ENCODE data around the gene GNG11. TPM values are rescaled to one million over a fixed set of nuclear protein-coding genes. Genes with fewer than 3 reads are reported as not detected.
A peak's percentile ranks its signal among the peaks of the same experiment; 100 is the strongest.

GNG11 gene
- 34.5 TPM for total RNA-seq
- 10 to 100 TPM; 27.8 to 39.3 (median 30.9) TPM for polyA plus RNA-seq (ENCODE audit: insufficient read depth in 1 of 8, insufficient read length in 8 of 8, low replicate concordance in 1 of 8)
- long read RNA-seq, donor 1, transcript GNG11-201 (2 exons, 3,055 nt), result major isoform, 50 of 50 reads
- long read RNA-seq, donor 1, partial matches to known transcripts, result 0 of 50 reads
- long read RNA-seq, donor 1, other reads (novel, unspliced or antisense), result 0 of 50 reads
- long read RNA-seq, donor 2, transcript GNG11-201 (2 exons, 3,055 nt), result major isoform, 8 of 8 reads
- long read RNA-seq, donor 2, partial matches to known transcripts, result 0 of 8 reads
- long read RNA-seq, donor 2, other reads (novel, unspliced or antisense), result 0 of 8 reads
- long read RNA-seq, donor 3, transcript GNG11-201 (2 exons, 3,055 nt), result major isoform, 90 of 90 reads
- long read RNA-seq, donor 3, partial matches to known transcripts, result 0 of 90 reads
- long read RNA-seq, donor 3, other reads (novel, unspliced or antisense), result 0 of 90 reads
- long read RNA-seq, donor 4, transcript GNG11-201 (2 exons, 3,055 nt), result major isoform, 65 of 65 reads
- long read RNA-seq, donor 4, partial matches to known transcripts, result 0 of 65 reads
- long read RNA-seq, donor 4, other reads (novel, unspliced or antisense), result 0 of 65 reads
- long read RNA-seq, donor 5, transcript GNG11-201 (2 exons, 3,055 nt), result major isoform, 234 of 234 reads
- long read RNA-seq, donor 5, partial matches to known transcripts, result 0 of 234 reads
- long read RNA-seq, donor 5, other reads (novel, unspliced or antisense), result 0 of 234 reads
- long read RNA-seq, donor 6, transcript GNG11-201 (2 exons, 3,055 nt), result major isoform, 158 of 175 reads
- long read RNA-seq, donor 6, partial matches to known transcripts, result 17 of 175 reads
- long read RNA-seq, donor 6, other reads (novel, unspliced or antisense), result 0 of 175 reads
- long read RNA-seq, donor 7, transcript GNG11-201 (2 exons, 3,055 nt), result major isoform, 133 of 151 reads
- long read RNA-seq, donor 7, partial matches to known transcripts, result 18 of 151 reads
- long read RNA-seq, donor 7, other reads (novel, unspliced or antisense), result 0 of 151 reads
- long read RNA-seq, donor 8, transcript GNG11-201 (2 exons, 3,055 nt), result major isoform, 85 of 106 reads
- long read RNA-seq, donor 8, partial matches to known transcripts, result 21 of 106 reads
- long read RNA-seq, donor 8, other reads (novel, unspliced or antisense), result 0 of 106 reads
- long read RNA-seq, donor 9, transcript GNG11-201 (2 exons, 3,055 nt), result major isoform, 91 of 91 reads
- long read RNA-seq, donor 9, partial matches to known transcripts, result 0 of 91 reads
- long read RNA-seq, donor 9, other reads (novel, unspliced or antisense), result 0 of 91 reads
- long read RNA-seq, donor 10, transcript GNG11-201 (2 exons, 3,055 nt), result major isoform, 118 of 135 reads
- long read RNA-seq, donor 10, partial matches to known transcripts, result 17 of 135 reads
- long read RNA-seq, donor 10, other reads (novel, unspliced or antisense), result 0 of 135 reads
- long read RNA-seq, donor 11, transcript GNG11-201 (2 exons, 3,055 nt), result major isoform, 121 of 132 reads
- long read RNA-seq, donor 11, partial matches to known transcripts, result 11 of 132 reads
- long read RNA-seq, donor 11, other reads (novel, unspliced or antisense), result 0 of 132 reads

DNA sequence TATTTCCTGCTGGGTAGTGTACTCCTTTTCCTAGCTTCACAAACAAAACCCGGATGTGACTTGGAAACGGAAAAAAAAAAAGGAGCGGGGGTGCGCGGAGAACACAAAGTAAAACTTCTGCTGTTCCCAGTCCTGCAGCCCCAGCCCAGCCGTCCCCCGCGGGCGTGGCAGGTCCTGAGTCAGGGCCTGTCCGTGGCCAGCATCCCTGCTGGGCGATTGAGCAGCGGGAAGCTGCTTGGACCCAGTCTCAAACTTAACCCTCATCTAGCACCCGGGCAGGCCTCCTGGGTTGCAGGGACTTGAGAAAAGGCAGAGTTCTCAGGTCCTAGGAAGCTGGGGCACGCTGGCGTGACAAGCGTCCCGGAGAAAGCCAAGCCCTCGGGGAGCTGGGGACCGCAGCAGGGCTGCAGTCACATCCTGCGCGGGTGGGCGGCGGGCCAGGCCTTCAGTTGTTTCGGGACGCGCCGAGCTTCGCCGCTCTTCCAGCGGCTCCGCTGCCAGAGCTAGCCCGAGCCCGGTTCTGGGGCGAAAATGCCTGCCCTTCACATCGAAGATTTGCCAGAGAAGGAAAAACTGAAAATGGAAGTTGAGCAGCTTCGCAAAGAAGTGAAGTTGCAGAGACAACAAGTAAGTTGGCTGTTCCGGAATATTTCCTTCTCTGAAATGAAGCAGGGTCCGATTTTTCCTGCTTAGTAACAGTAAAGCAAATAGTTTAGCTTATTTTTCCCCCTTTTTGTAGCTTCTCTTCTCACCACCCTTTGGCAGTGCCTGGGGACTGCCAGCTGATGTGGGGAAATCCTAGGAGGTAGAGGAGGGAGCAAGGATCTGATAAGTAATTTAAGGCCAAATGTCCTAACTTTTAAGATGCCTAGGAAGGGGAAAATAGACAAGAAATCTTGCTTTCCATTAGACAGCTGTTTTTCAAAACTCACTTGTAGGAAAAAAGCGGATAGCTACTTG is at the start of gene GNG11:
Gene GNG11 (plus strand): TSS at position 129 of the 960 bp plus-strand sequence. CDS start 403 bp downstream, at position 532.
- Histone ChIP-seq H3K4me3 (ENCODE audit: low read length) (peak within 1 kb of the TSS; percentile 81), H3K4me1 (ENCODE audit: control insufficient read depth, insufficient read depth, low read length) (no peaks in the 10 kb centered on the region), H3K36me3 (ENCODE audit: control insufficient read depth, insufficient read depth, low read length) (peaks cover 5% of the 10 kb centered on the region), H3K9me3 (replicated peaks; ENCODE audit: control insufficient read depth, low read depth, low read length) (no peaks in the 10 kb centered on the region), H3K27ac (ENCODE audit: low read length) (peak within 1 kb of the TSS; percentile 99), H3K27me3 (ENCODE audit: control insufficient read depth, insufficient read depth, low read length) (no peaks in the 10 kb centered on the region)
- under 1% methylated on average over 34 of the region's 39 CpGs for WGBS (ENCODE audit: insufficient coverage)
- DNase-seq, result peak; percentile 91

DNA sequence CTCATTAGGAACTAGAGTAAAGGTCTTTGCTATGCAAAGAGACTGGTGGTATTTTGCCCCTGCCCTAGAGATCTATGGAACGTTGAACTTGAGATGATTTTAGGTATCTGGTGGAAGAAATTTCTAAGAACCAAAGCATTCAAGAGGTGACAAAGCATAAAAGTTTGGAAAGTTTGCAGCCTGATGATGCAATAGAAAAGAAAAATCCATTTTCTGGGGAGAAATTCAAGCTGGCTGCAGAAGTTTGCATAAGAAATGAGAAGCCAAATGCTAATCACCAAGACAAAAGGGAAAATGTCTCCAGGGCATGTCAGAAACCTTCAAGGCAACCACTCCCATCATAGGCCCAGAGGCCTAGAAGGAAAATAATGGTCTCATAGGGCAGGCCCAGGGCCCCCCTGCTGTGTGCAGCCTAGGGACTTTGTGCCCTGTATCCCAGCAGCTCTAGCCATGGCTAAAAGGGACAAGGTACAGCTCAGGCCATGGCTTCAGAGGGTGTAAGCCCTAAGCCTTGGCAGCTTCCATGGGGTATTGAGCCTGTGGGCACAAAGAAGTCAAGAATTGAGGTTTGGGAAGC is 47.4 kb upstream of the GNG11 start:
- no peaks in the 10 kb centered on the region for H3K9me3 ChIP-seq (replicated peaks; ENCODE audit: control insufficient read depth, low read depth, low read length)
- no peaks in the 10 kb centered on the region for H3K4me1 ChIP-seq (ENCODE audit: control insufficient read depth, insufficient read depth, low read length)
- 20% methylated on average over 1 of the region's 1 CpG for WGBS (ENCODE audit: insufficient coverage)
- H3K36me3 ChIP-seq (ENCODE audit: control insufficient read depth, insufficient read depth, low read length), result no peaks in the 10 kb centered on the region
- H3K27ac ChIP-seq (ENCODE audit: low read length), result no peak overlapping the region
- no peak for DNase-seq
- no peak overlapping the region for H3K4me3 ChIP-seq (ENCODE audit: low read length)
- no peaks in the 10 kb centered on the region for H3K27me3 ChIP-seq (ENCODE audit: control insufficient read depth, insufficient read depth, low read length)

DNA sequence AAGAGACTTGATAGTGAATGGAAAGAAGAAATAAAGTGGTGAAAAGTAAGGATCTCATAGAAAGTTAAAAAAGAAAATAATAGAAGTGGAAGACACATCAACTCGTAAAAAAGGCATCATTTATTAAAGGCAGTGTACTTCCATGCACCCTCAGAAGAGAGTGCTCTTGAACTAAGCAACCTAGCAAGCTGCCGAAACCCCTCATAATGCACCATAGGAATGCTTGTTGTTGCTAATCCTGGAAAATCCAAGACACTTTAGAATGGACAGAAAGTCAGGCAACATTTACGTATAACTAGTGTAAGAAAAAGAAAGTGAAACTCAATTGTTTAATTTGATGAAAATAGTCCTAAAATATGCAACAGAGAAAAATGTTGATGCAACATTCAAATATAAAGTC is 43.8 kb upstream of the GNG11 start:
- WGBS (ENCODE audit: insufficient coverage), result no CpG with 5 or more reads among the region's 3 CpGs
- Histone ChIP-seq H3K9me3 (replicated peaks; ENCODE audit: control insufficient read depth, low read depth, low read length) (peaks cover 4% of the 10 kb centered on the region), H3K4me3 (ENCODE audit: low read length) (no peak overlapping the region), H3K27me3 (ENCODE audit: control insufficient read depth, insufficient read depth, low read length) (no peaks in the 10 kb centered on the region), H3K4me1 (ENCODE audit: control insufficient read depth, insufficient read depth, low read length) (no peaks in the 10 kb centered on the region), H3K27ac (ENCODE audit: low read length) (no peak overlapping the region), H3K36me3 (ENCODE audit: control insufficient read depth, insufficient read depth, low read length) (no peaks in the 10 kb centered on the region)
- DNase-seq, result no peak

DNA sequence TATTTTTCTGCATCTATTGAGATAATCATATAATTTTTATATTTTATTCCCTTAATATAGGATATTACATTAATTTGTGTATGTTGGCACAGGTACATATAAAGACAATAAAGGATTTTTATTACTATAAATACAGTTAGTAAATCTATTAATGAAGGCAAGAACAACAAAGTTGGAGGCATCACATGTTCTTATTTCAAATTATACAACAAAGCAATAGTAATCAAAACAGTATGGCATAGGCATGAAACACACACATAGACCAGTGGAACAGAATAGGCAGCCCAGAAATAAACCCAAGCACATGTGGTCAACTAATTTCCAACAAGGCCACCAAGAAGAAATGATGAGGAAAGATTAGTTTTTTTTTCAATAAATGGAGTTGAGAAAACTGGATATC is 42.2 kb upstream of the GNG11 start:
- Histone ChIP-seq H3K4me3 (ENCODE audit: low read length) (no peak overlapping the region), H3K27ac (ENCODE audit: low read length) (no peak overlapping the region), H3K4me1 (ENCODE audit: control insufficient read depth, insufficient read depth, low read length) (no peaks in the 10 kb centered on the region), H3K9me3 (replicated peaks; ENCODE audit: control insufficient read depth, low read depth, low read length) (peaks cover 4% of the 10 kb centered on the region), H3K27me3 (ENCODE audit: control insufficient read depth, insufficient read depth, low read length) (no peaks in the 10 kb centered on the region), H3K36me3 (ENCODE audit: control insufficient read depth, insufficient read depth, low read length) (no peaks in the 10 kb centered on the region)
- no peak for DNase-seq

DNA sequence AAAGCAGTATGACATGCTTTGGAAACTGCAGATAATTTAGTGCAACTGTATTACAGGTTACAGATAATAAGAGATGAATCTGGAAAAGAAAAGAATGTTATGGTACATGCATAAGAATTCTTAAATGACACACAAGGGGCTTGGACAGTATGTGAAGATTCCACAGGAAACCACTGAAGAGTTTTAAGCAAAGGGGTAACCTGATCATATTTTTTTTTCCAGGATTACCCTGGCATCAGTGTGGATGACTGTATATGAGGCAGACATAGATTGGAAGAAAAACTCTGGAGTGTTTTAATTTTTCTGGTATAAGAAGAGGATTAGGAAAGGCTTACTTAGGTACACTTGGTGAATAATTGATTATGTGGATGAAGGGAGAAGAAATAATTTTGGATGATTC is 39.1 kb upstream of the GNG11 start:
- DNase-seq, result no peak
- Histone ChIP-seq H3K4me3 (ENCODE audit: low read length) (no peak overlapping the region), H3K9me3 (replicated peaks; ENCODE audit: control insufficient read depth, low read depth, low read length) (peaks cover 4% of the 10 kb centered on the region), H3K4me1 (ENCODE audit: control insufficient read depth, insufficient read depth, low read length) (no peaks in the 10 kb centered on the region), H3K27me3 (ENCODE audit: control insufficient read depth, insufficient read depth, low read length) (no peaks in the 10 kb centered on the region), H3K27ac (ENCODE audit: low read length) (no peak overlapping the region), H3K36me3 (ENCODE audit: control insufficient read depth, insufficient read depth, low read length) (no peaks in the 10 kb centered on the region)

DNA sequence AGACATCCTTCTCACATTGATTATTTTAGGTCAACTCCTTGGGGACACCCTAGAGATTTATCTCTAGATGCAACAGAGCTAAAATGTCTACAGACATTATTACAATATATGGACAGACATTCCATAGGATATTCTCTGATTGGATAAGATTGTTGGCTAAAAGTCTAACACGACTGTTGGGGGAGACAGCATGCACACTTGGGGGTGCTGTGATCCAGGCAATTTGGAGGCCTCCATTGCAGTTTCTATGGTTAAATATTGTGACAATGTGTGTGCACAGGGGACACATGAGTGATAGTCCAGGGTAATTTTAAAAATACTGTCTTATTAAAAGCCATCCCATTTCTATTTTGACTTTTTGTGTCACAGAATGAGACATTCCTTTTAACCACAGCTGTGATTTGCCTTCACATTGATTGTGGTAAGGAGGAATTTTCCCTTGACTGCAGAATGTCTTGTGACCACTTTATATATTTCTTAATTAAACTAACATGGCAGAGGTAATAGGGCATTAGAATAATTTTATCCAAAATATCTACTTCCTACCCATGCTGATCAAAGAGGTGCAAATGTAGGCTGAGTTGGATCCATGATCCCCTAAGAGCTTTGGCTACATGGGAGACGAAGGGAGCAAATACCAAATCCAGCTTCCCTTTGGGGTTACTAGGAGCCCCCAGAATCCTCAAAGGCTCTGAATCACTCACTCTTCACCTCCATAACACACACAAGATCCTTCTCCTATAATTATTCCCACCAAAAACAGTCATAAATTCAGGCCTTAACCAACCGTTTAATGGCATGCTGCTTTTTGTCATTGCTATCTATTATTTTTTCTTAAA is 38.2 kb upstream of the GNG11 start:
- peaks cover 4% of the 10 kb centered on the region for H3K9me3 ChIP-seq (replicated peaks; ENCODE audit: control insufficient read depth, low read depth, low read length)
- no peaks in the 10 kb centered on the region for H3K36me3 ChIP-seq (ENCODE audit: control insufficient read depth, insufficient read depth, low read length)
- no peak overlapping the region for H3K4me3 ChIP-seq (ENCODE audit: low read length)
- H3K27ac ChIP-seq (ENCODE audit: low read length), result no peak overlapping the region
- 57% methylated on average over 1 of the region's 3 CpGs for WGBS (ENCODE audit: insufficient coverage)
- no peak for DNase-seq
- H3K4me1 ChIP-seq (ENCODE audit: control insufficient read depth, insufficient read depth, low read length), result no peaks in the 10 kb centered on the region
- no peaks in the 10 kb centered on the region for H3K27me3 ChIP-seq (ENCODE audit: control insufficient read depth, insufficient read depth, low read length)

DNA sequence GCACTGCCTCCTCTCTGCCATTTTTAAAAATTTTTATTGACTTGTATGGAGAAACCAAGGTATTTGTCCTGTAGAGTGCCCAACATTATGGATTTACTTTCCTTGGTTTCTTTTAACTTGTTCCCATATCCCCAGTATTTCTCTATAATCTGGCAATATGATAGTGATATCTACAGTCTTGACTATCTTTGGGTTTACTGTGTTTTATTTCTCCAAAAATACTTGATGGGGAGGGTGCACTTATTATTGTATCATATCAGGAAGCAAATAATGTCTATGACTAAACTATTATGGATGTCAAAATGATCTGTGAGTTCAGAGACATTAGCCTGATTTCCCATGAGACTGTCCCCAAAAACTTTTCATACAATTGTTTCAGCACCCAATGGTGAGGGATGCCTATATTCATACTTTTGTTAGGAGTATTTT is 37.6 kb upstream of the GNG11 start:
- Histone ChIP-seq H3K9me3 (replicated peaks; ENCODE audit: control insufficient read depth, low read depth, low read length) (peaks cover 4% of the 10 kb centered on the region), H3K4me3 (ENCODE audit: low read length) (no peak overlapping the region)

DNA sequence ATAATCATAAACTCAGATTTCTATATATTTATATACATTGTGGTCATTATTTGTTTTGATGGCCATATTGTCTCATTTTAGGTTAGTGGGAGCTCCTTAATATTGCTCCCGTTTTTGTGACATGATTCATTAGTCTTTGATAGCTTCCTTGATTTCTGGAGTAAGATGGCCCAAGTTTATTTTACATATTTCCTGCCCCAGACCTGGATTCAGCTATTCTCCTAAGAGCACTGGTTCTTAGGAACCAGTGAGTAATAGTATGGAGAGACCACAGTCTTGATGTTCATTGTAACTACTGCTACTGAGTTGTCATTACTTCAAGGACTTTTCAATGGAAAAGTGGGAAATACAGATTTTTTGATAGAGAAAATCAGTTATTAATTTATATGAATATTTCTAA is 37.0 kb upstream of the GNG11 start:
- DNase-seq, result no peak
- no CpG with 5 or more reads among the region's 1 CpG for WGBS (ENCODE audit: insufficient coverage)
- H3K9me3 ChIP-seq (replicated peaks; ENCODE audit: control insufficient read depth, low read depth, low read length), result peaks cover 2% of the 10 kb centered on the region

More for the DNA sequence above, 37.6 kb upstream of the GNG11 start:
- H3K4me1 ChIP-seq (ENCODE audit: control insufficient read depth, insufficient read depth, low read length), result no peaks in the 10 kb centered on the region
- DNase-seq, result no peak
- H3K27me3 ChIP-seq (ENCODE audit: control insufficient read depth, insufficient read depth, low read length), result no peaks in the 10 kb centered on the region
- H3K36me3 ChIP-seq (ENCODE audit: control insufficient read depth, insufficient read depth, low read length), result no peaks in the 10 kb centered on the region
- H3K27ac ChIP-seq (ENCODE audit: low read length), result no peak overlapping the region

More for the DNA sequence above, 37.0 kb upstream of the GNG11 start:
- Histone ChIP-seq H3K36me3 (ENCODE audit: control insufficient read depth, insufficient read depth, low read length) (no peaks in the 10 kb centered on the region), H3K27ac (ENCODE audit: low read length) (no peak overlapping the region), H3K4me3 (ENCODE audit: low read length) (no peak overlapping the region), H3K4me1 (ENCODE audit: control insufficient read depth, insufficient read depth, low read length) (no peaks in the 10 kb centered on the region), H3K27me3 (ENCODE audit: control insufficient read depth, insufficient read depth, low read length) (no peaks in the 10 kb centered on the region)
